Thoracic aorta (tissue), 2 donors: Measurements from ENCODE around the gene RNF212B. TPM values are rescaled to one million over a fixed set of nuclear protein-coding genes. Genes with fewer than 3 reads are reported as not detected.

Experiments
- ATAC-seq: fragments of 150-250 bp; one replicate; pipeline ENCODE4 v1.8.0; 2017; ENCODE audit warnings: low read depth; ENCODE audit not compliant: insufficient number of reproducible peaks, low FRiP score
- DNase-seq: peaks from one replicate; pipeline ENCODE4 v3.0.0-alpha.2; 2020; ENCODE audit warnings: low spot score
- H3K27ac ChIP-seq, 2 donors: fragments of 200-600 bp; sonication (generic); 1 replicate in 1 of 2; 2 replicates in 1 of 2; pipeline ENCODE4 v1.5.1; 2016; ENCODE audit warnings: mild to moderate bottlenecking in 2 of 2, moderate library complexity in 2 of 2
- H3K27me3 ChIP-seq: fragments of 200-600 bp; sonication (generic); replicated peaks from 2 replicates; pipeline ENCODE4 v1.6.0; 2016; ENCODE audit warnings: mild to moderate bottlenecking; ENCODE audit not compliant: insufficient read depth
- H3K36me3 ChIP-seq: fragments of 200-600 bp; sonication (generic); one replicate; pipeline ENCODE4 v1.5.1; 2016
- H3K4me1 ChIP-seq, 2 donors: fragments of 200-600 bp; sonication (generic); 1 replicate in 1 of 2; 2 replicates in 1 of 2; pipeline versions ENCODE4 v1.5.1 to v1.6.0; 2016; ENCODE audit warnings: low read depth in 2 of 2, mild to moderate bottlenecking in 1 of 2; ENCODE audit not compliant: control insufficient read depth in 1 of 2
- H3K4me3 ChIP-seq: fragments of 200-600 bp; sonication (generic); 2 replicates; pipeline ENCODE4 v1.5.1; 2016; ENCODE audit warnings: mild to moderate bottlenecking
- H3K9me3 ChIP-seq: fragments of 200-600 bp; sonication (generic); 2 replicates; pipeline ENCODE4 v1.5.1; 2016
- total RNA-seq, 2 donors: library from RNA; depleted of rRNA; stranded (reverse); fragments of >200 nt; gene quantifications; one replicate each; pipeline versions ENCODE4 v1.1.0 to v1.2.3, GENCODE V29; 2016
- TF ChIP-seq, protein P1 (sequence below): fragments of 200-600 bp; sonication (generic); IDR thresholded peaks from one replicate; pipeline ENCODE4 v1.5.1; 2019; ENCODE audit warnings: antibody characterized with exemption

RNF212B gene
- total RNA-seq, 2 donors from 2014 or later = not detected

DNA sequence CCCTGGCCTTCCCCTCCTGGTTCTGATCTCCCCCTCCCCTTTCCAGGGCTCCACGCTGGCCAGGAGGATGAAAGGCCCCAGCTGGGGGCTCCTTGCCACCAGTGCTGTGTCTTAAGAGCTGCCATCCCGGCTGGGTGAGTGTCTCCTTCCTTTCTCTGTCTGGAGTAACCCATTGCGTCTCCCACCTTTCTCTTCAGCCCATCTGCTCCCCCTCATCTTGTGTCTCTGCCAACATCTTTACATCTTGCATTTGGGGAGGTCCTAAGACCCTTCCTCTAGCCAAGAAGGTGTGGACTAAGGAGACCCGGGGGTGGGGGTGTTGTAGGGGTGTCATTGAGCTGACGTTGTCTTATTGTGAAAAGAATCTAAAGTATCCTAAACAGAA is 69.4 kb downstream of the RNF212B start:
- H3K4me1 ChIP-seq = peaks cover 22 to 47% of the 10 kb centered on the region in 2 donors
- no peak for DNase-seq
- ATAC-seq = no peak
- H3K36me3 ChIP-seq = peaks cover 15% of the 10 kb centered on the region
- H3K27ac ChIP-seq = peak overlapping the region; percentile 86 to 95
- no peaks in the 10 kb centered on the region for H3K9me3 ChIP-seq
- no peaks in the 10 kb centered on the region for H3K27me3 ChIP-seq
- TF ChIP-seq, protein P1, sequence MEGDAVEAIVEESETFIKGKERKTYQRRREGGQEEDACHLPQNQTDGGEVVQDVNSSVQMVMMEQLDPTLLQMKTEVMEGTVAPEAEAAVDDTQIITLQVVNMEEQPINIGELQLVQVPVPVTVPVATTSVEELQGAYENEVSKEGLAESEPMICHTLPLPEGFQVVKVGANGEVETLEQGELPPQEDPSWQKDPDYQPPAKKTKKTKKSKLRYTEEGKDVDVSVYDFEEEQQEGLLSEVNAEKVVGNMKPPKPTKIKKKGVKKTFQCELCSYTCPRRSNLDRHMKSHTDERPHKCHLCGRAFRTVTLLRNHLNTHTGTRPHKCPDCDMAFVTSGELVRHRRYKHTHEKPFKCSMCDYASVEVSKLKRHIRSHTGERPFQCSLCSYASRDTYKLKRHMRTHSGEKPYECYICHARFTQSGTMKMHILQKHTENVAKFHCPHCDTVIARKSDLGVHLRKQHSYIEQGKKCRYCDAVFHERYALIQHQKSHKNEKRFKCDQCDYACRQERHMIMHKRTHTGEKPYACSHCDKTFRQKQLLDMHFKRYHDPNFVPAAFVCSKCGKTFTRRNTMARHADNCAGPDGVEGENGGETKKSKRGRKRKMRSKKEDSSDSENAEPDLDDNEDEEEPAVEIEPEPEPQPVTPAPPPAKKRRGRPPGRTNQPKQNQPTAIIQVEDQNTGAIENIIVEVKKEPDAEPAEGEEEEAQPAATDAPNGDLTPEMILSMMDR = no peak
- peak overlapping the region; percentile 82 for H3K4me3 ChIP-seq

DNA sequence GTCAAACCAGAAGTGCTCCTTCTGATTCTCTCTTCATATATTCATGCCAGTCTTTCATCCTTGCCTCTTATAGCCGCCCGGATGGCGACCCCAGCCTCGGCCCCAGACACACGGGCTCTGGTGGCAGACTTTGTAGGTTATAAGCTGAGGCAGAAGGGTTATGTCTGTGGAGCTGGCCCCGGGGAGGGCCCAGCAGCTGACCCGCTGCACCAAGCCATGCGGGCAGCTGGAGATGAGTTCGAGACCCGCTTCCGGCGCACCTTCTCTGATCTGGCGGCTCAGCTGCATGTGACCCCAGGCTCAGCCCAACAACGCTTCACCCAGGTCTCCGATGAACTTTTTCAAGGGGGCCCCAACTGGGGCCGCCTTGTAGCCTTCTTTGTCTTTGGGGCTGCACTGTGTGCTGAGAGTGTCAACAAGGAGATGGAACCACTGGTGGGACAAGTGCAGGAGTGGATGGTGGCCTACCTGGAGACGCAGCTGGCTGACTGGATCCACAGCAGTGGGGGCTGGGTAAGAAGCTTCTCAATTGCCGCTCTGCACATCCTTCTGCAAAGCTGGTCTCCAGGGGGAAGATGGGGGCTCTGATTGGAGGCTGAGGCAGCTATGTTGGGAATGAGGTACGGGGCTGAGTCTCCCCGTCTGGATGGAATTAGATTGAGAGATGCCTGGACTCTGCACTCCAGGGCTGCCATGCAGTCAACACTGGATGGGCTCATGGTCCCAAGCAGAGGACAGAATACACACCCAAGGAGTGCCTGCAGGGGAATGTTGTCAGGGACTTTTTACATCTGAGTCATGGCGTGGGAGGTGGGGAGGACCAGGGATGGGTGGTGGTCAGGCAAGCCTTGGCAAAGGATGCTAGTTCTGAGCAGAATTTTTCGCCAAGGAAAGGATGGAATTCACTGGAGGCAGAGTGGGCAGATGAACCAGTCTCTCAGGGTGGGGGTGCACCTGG is 70.2 kb downstream of the RNF212B start:
- H3K27ac ChIP-seq = peak overlapping the region; percentile 86 to 95
- H3K36me3 ChIP-seq = peaks cover 16% of the 10 kb centered on the region
- no peaks in the 10 kb centered on the region for H3K27me3 ChIP-seq
- H3K9me3 ChIP-seq = no peaks in the 10 kb centered on the region
- H3K4me1 ChIP-seq = peaks cover 22 to 43% of the 10 kb centered on the region in 2 donors
- DNase-seq = no peak
- ATAC-seq = no peak
- H3K4me3 ChIP-seq = peak overlapping the region; percentile 82
- TF ChIP-seq, protein P1 = no peak

DNA sequence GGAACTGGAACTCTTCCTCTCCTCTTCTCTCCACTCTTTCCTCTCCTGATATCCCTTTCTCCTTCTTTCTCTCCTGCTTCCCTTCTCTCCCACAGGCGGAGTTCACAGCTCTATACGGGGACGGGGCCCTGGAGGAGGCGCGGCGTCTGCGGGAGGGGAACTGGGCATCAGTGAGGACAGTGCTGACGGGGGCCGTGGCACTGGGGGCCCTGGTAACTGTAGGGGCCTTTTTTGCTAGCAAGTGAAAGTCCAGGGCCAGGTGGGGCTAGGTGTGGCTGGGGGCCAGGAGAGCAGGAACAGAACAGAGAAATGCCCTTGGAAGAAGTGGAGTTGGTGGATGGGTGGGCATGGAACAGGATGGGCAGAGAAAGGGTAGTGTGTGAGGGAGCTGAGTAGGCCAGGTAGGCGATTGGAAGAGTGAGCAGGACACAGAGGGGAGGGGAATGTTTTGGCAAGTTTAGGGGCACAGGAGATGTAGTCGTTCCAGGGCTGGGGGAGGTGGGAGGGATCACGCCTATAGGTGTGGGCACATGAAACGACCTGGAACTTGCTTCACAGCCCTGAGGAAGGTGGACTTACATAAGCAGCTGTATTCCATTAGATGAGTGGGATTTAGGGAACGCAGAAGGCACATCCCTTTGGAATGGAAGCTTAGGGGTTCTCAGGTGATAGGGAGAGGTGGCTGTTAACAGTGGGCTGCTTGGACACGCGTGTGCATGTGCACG is 71.1 kb downstream of the RNF212B start:
- Histone ChIP-seq H3K4me1 (peaks cover 22 to 39% of the 10 kb centered on the region in 2 donors), H3K27ac (no peak overlapping the region), H3K9me3 (no peaks in the 10 kb centered on the region), H3K4me3 (no peak overlapping the region), H3K27me3 (no peaks in the 10 kb centered on the region), H3K36me3 (peaks cover 16% of the 10 kb centered on the region)
- DNase-seq = no peak
- ATAC-seq = no peak
- TF ChIP-seq, protein P1 = no peak

DNA sequence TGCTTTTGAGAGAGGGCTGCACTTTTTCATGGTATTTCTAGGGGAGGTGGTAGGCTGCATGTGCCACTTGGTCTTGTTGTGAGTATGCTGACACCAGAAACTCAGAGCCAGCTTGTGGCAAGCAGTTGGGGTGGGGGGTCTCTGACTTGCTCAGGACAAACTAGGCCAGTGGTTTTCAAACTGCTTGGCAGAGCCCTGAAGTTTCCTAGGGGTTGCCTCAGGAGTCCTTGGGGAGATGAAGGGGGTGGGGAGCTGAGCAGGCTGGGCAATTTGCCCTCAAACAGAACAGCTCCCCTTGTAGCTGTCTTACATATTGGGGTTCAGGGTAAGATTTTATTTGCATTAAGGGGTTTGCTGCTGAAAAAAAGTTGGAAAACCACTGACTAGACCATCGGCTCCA is 72.8 kb downstream of the RNF212B start:
- ATAC-seq (no peak), DNase-seq (no peak)
- peaks cover 16% of the 10 kb centered on the region for H3K36me3 ChIP-seq
- H3K4me3 ChIP-seq = no peak overlapping the region
- H3K27me3 ChIP-seq = no peaks in the 10 kb centered on the region
- H3K4me1 ChIP-seq = peaks cover 22 to 39% of the 10 kb centered on the region in 2 donors
- no peak overlapping the region for H3K27ac ChIP-seq
- TF ChIP-seq, protein P1 = no peak
- H3K9me3 ChIP-seq = no peaks in the 10 kb centered on the region

DNA sequence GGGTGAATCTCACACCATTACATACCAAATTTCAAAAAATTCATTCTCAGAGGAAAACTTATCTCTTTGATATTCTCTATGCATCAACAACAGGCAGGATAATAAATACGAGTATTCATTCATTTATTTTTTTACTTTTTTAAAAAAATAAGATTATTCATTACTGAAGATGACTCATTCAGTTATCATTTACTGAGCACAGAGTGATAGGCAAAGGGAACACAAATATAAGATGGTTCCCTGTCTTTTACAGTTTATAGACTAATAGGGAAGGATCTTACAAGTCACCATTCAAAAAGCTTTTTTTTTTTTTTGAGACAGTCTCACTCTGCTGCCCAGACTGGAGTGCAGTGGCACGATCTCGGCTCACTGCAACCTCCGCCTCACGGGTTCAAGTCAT is 78.6 kb downstream of the RNF212B start:
- TF ChIP-seq, protein P1 = no peak
- H3K36me3 ChIP-seq = peaks cover 7% of the 10 kb centered on the region
- H3K27me3 ChIP-seq = no peaks in the 10 kb centered on the region
- H3K4me1 ChIP-seq = peaks cover 0 to 8% of the 10 kb centered on the region in 2 donors
- no peak overlapping the region for H3K27ac ChIP-seq
- H3K4me3 ChIP-seq = no peak overlapping the region
- H3K9me3 ChIP-seq = no peaks in the 10 kb centered on the region
- ATAC-seq = no peak
- DNase-seq = no peak
